Ovary (tissue), 3 donors: Measurements from ENCODE around the gene SRCAP.

Source experiments
- EP300 ChIP-seq: sonication (generic); formaldehyde crosslinking; IDR thresholded peaks from one replicate; pipeline ENCODE4 v1.6.1; 2017; ENCODE audit warnings: antibody characterized with exemption
- POLR2A ChIP-seq: fragments of 450-650 bp; IDR thresholded peaks from one replicate; pipeline ENCODE4 v1.6.1; 2017; ENCODE audit warnings: antibody characterized with exemption, mild to moderate bottlenecking, moderate library complexity
- TF ChIP-seq, protein P1 (sequence below), 3 donors: fragments of 450-650 bp in 2 of 3; fragments of 200-600 bp in 1 of 3; IDR thresholded peaks; one replicate each; pipeline versions ENCODE4 v1.5.1 to v1.8.0; 2016 to 2022; ENCODE audit warnings: antibody characterized with exemption in 3 of 3, mild to moderate bottlenecking in 1 of 3
- donor health status: DM: no; HTN: no; CAD: no.

GRCh38 chr16:30722443-30722842, 23.5 kb downstream of the SRCAP start:
- TF ChIP-seq, protein P1, sequence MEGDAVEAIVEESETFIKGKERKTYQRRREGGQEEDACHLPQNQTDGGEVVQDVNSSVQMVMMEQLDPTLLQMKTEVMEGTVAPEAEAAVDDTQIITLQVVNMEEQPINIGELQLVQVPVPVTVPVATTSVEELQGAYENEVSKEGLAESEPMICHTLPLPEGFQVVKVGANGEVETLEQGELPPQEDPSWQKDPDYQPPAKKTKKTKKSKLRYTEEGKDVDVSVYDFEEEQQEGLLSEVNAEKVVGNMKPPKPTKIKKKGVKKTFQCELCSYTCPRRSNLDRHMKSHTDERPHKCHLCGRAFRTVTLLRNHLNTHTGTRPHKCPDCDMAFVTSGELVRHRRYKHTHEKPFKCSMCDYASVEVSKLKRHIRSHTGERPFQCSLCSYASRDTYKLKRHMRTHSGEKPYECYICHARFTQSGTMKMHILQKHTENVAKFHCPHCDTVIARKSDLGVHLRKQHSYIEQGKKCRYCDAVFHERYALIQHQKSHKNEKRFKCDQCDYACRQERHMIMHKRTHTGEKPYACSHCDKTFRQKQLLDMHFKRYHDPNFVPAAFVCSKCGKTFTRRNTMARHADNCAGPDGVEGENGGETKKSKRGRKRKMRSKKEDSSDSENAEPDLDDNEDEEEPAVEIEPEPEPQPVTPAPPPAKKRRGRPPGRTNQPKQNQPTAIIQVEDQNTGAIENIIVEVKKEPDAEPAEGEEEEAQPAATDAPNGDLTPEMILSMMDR (IDR thresholded peaks at IDR 0.05), result no peak
- TF ChIP-seq POLR2A (no peak), EP300 (no peak)
